HepG2 (cell line): ENCODE results near the gene KDM2B. TPM values are rescaled to one million over a fixed set of nuclear protein-coding genes. Genes with fewer than 3 reads are reported as not detected.
A peak's percentile ranks its signal among the peaks of the same experiment; 100 is the strongest.

Source experiments
- CHCHD3 ChIP-seq: sonication (generic); formaldehyde crosslinking; IDR thresholded peaks from 2 replicates; pipeline ENCODE4 v1.8.0; 2022; ENCODE audit warnings: mild to moderate bottlenecking, missing genetic modification reagents, moderate library complexity
- MYC ChIP-seq: sonication (generic); formaldehyde crosslinking; IDR thresholded peaks from 2 replicates; pipeline ENCODE4 v1.9.0; 2021; ENCODE audit warnings: missing genetic modification reagents, borderline replicate concordance
- polyA plus RNA-seq, 8 experiments: library from polyadenylated mRNA; depleted of rRNA in 3 of 8; stranded (reverse) in 7 of 8; unstranded in 1 of 8; fragments of >200 nt; fragmentation: Illumina TruSeq in 4 of 8; extraction: Trizol in 4 of 8; gene quantifications; 2 replicates each; pipeline versions ENCODE4 v1.2.1 to v1.2.3, GENCODE V29; 2011 to 2016; ENCODE audit warnings: low read depth in 4 of 8, missing spikeins in 1 of 8, mixed read lengths in 1 of 8; ENCODE audit not compliant: insufficient read depth in 1 of 8
- total RNA-seq, 5 experiments: library from RNA; depleted of rRNA; stranded (reverse); fragments of >200 nt; fragmentation: Illumina TruSeq; extraction: Trizol; gene quantifications; 2 replicates each; pipeline ENCODE4 v1.2.3, GENCODE V29; 2016; ENCODE audit warnings: low read depth in 1 of 5
- TF ChIP-seq, protein P1 (sequence below): sonication (generic); formaldehyde crosslinking; IDR thresholded peaks from 2 replicates; pipeline ENCODE4 v1.4.0; 2020; ENCODE audit warnings: missing genetic modification reagents, borderline replicate concordance
- TF ChIP-seq, protein P2 (sequence below): sonication (generic); formaldehyde crosslinking; IDR thresholded peaks from 2 replicates; pipeline ENCODE4 v1.4.0; 2020; ENCODE audit warnings: missing genetic modification reagents, mild to moderate bottlenecking, borderline replicate concordance

Gene KDM2B
- total and polyA plus RNA-seq, 2 of the 13 experiments (the other 11 are each of a cell fraction or from before 2014, with no cell fraction given): 17.5 to 26.1 TPM

DNA sequence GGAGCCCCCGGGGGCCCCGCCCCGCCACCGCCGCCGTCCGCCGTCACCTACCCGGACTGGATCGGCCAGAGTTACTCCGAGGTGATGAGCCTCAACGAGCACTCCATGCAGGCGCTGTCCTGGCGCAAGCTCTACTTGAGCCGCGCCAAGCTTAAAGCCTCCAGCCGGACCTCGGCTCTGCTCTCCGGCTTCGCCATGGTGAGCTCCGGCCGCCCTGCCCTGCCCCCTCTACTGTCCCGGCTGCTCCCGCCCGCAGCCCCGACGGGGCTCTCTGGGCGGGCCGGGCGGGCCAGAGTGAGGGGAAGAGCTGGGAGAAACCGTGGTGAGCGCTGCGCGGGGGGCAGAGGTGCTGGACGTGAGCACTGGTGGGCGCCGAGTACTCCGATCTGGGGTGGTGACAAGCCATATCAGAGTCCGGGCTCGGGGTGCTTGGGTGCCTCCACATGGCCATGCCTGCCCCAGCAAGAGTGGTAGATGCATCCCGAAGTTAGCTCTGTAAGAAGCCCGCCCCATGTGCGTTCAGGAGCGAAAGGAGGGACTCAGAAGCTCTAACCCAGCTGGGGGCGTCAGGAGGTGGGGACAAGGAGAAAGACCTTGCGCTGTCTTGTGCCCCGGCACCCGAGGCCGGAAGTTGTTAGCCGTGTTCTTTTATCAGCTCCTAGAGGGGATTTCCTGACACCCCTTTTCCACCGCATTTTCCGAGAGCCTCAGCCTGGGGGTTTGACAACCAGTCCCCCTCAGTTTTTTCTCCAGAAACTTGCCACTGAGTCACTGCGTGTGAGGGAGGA is 46.2 kb upstream of the KDM2B start (continued):
- TF ChIP-seq, protein P1, sequence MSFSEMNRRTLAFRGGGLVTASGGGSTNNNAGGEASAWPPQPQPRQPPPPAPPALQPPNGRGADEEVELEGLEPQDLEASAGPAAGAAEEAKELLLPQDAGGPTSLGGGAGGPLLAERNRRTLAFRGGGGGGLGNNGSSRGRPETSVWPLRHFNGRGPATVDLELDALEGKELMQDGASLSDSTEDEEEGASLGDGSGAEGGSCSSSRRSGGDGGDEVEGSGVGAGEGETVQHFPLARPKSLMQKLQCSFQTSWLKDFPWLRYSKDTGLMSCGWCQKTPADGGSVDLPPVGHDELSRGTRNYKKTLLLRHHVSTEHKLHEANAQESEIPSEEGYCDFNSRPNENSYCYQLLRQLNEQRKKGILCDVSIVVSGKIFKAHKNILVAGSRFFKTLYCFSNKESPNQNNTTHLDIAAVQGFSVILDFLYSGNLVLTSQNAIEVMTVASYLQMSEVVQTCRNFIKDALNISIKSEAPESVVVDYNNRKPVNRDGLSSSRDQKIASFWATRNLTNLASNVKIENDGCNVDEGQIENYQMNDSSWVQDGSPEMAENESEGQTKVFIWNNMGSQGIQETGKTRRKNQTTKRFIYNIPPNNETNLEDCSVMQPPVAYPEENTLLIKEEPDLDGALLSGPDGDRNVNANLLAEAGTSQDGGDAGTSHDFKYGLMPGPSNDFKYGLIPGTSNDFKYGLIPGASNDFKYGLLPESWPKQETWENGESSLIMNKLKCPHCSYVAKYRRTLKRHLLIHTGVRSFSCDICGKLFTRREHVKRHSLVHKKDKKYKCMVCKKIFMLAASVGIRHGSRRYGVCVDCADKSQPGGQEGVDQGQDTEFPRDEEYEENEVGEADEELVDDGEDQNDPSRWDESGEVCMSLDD (CRISPR knock-in tag): peak; percentile 34; the same call in 1 of the 2 replicates
- peak; percentile 67; the same call in 1 of the 2 replicates for TF ChIP-seq CHCHD3 (CRISPR knock-in tag)
- TF ChIP-seq, protein P2, sequence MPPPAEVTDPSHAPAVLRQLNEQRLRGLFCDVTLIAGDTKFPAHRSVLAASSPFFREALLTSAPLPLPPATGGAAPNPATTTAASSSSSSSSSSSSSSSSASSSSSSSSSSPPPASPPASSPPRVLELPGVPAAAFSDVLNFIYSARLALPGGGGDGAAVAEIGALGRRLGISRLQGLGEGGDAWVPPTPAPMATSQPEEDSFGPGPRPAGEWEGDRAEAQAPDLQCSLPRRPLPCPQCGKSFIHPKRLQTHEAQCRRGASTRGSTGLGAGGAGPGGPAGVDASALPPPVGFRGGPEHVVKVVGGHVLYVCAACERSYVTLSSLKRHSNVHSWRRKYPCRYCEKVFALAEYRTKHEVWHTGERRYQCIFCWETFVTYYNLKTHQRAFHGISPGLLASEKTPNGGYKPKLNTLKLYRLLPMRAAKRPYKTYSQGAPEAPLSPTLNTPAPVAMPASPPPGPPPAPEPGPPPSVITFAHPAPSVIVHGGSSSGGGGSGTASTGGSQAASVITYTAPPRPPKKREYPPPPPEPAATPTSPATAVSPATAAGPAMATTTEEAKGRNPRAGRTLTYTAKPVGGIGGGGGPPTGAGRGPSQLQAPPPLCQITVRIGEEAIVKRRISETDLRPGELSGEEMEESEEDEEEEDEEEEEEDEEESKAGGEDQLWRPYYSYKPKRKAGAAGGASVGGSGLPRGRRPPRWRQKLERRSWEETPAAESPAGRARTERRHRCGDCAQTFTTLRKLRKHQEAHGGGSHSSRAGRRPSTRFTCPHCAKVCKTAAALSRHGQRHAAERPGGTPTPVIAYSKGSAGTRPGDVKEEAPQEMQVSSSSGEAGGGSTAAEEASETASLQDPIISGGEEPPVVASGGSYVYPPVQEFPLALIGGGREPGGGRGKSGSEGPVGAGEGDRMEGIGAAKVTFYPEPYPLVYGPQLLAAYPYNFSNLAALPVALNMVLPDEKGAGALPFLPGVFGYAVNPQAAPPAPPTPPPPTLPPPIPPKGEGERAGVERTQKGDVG: no peak
- TF ChIP-seq MYC: peak; percentile 39; the same call in 1 of the 2 replicates
